ENCODE data around the gene MAN1C1. TPM values are rescaled to one million over a fixed set of nuclear protein-coding genes. Genes with fewer than 3 reads are reported as not detected.
A peak's percentile ranks its signal among the peaks of the same experiment; 100 is the strongest.

Gene MAN1C1
- total RNA-seq, 2 donors from 2014 or later = 4.4 to 10.9 TPM

DNA sequence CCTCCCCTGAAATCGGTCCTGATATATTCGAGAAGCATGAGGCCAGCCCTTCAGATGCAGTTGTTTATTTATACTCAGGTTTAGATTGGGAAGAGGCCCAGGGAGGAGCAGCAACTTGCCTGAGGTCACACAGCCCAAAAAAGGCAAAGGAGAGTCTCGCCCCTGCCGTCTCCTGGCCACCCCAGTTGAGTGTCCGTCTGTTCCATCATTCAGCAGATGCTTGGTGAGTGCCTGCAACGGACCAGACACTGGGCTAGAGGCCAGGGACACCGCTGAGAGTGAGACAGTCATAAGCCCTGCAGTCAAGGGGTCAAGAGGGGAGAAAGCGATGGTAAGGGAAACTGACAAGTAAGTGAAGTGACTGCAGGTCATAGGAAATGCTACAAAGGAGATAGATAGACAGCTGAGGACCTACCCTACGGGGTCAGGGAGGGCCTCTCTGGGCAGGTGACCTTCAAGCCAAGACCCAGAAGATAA lies 168.0 kb downstream of the MAN1C1 start:
- DNase-seq = no peak
- ATAC-seq = no peak
- intact Hi-C loops (cut with DNase I) = no loop called here
- H3K4me1 ChIP-seq = peaks cover 33% of the 10 kb centered on the region
- no peak overlapping the region for H3K4me3 ChIP-seq
- H3K27ac ChIP-seq = no peak overlapping the region
- WGBS, 2 donors = 72 to 78% methylated on average over 9 of the region's 9 CpGs
- TF ChIP-seq, protein P1, sequence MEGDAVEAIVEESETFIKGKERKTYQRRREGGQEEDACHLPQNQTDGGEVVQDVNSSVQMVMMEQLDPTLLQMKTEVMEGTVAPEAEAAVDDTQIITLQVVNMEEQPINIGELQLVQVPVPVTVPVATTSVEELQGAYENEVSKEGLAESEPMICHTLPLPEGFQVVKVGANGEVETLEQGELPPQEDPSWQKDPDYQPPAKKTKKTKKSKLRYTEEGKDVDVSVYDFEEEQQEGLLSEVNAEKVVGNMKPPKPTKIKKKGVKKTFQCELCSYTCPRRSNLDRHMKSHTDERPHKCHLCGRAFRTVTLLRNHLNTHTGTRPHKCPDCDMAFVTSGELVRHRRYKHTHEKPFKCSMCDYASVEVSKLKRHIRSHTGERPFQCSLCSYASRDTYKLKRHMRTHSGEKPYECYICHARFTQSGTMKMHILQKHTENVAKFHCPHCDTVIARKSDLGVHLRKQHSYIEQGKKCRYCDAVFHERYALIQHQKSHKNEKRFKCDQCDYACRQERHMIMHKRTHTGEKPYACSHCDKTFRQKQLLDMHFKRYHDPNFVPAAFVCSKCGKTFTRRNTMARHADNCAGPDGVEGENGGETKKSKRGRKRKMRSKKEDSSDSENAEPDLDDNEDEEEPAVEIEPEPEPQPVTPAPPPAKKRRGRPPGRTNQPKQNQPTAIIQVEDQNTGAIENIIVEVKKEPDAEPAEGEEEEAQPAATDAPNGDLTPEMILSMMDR (IDR thresholded peaks at IDR 0.05) = no peak
- TF ChIP-seq POLR2A (IDR thresholded peaks at IDR 0.05) = no peak
- H3K9me3 ChIP-seq = no peaks in the 10 kb centered on the region
- no peaks in the 10 kb centered on the region for H3K36me3 ChIP-seq (replicated peaks in 1 of 2; ENCODE audit: insufficient read depth in 1 of 2, low read depth in 2 of 2)
- H3K27me3 ChIP-seq = no peaks in the 10 kb centered on the region

DNA sequence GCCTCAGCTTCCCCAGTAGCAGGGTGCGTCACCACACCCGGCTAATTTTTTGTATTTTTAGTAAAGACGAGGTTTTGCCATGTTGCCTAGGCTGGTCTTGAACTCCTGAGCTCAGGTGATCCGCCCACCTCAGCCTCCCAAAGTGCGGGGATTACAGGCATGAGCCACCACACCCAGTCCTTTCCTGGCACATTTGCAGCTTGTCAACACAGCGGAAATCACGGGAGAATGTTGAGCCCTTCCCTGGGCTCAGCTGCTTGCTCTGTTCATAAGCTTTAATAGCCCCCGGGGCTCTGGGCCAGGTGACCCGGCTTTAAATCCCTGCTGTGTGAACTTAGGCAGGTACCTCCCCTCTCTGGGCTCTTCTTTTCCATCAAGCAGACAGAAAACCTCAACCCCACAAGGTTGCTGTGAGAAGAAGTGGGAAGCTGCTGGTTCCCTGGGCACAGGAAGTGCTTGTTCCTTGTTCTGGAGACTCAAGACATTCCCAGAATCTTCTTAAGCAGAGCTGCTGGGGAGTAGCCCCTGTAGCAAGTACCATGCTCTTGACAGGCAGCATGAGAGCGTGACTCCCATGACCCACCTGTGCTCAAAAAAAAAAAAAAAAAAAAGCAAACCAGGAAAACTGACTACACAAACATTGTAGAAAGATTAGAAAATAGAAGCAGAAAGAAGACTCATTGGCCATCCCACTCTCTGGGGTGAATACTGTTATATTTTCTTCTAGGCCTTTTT lies 168.9 kb downstream of the MAN1C1 start:
- WGBS, 2 donors = 60 to 65% methylated on average over 10 of the region's 10 CpGs
- Histone ChIP-seq H3K4me3 (no peak overlapping the region), H3K36me3 (replicated peaks in 1 of 2; ENCODE audit: insufficient read depth in 1 of 2, low read depth in 2 of 2) (no peaks in the 10 kb centered on the region), H3K27ac (peak overlapping the region in 1 of 4 donors; percentile 14), H3K27me3 (no peaks in the 10 kb centered on the region), H3K9me3 (no peaks in the 10 kb centered on the region), H3K4me1 (peaks cover 33% of the 10 kb centered on the region)
- DNase-seq (no peak), ATAC-seq (no peak)
- intact Hi-C loops (cut with DNase I) = no loop called here
- TF ChIP-seq POLR2A (IDR thresholded peaks at IDR 0.05) = no peak
- TF ChIP-seq, protein P1 (IDR thresholded peaks at IDR 0.05) = no peak

DNA sequence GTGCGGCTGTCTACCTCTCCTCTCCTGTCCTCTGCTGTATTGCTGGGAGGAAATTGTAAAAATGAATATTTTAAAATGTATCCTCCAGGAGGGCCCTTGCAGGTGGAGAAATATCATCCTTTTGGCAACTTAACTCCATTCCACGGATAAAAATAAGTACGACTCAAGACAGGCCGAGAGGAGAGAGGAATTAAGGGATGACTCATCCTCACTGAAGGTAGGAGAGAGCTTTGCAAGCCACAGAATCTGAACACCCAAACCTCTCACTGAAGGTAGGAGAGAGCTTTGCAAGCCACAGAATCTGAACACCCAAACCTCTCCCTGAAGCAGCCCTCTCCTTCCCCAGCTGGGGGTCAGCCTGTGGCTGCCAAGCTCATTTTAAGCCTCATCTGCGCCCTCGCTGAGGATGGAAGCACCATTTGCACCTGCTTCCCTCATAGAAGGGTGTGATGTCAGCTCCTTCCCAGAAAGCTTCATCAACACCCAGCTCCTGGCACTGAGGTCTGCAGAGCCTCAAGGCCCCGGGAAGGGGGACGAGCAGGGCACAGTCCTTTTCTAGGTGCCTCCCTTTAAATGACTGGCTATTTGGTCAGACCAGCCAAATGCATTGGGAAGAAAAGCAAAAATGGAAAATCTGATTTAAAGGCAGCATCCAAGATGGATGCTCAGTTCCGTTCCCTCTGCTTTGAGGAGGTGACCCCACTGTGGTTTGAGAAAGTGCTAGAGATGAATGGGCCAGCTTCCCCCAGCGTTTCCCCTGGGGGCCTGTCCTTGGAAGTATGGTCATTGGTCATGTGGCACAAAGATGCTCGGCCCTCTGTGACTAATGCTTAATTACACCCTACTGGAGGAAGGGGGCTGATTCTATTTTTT lies 170.5 kb downstream of the MAN1C1 start:
- no peaks in the 10 kb centered on the region for H3K27me3 ChIP-seq
- H3K9me3 ChIP-seq = no peaks in the 10 kb centered on the region
- no peak for DNase-seq
- no peak overlapping the region for H3K4me3 ChIP-seq
- 88 to 91% methylated on average over 8 to 11 of the region's 11 CpGs for WGBS, 2 donors
- ATAC-seq = no peak
- intact Hi-C loops (cut with DNase I) = no loop called here
- no peak overlapping the region for H3K27ac ChIP-seq
- no peaks in the 10 kb centered on the region for H3K36me3 ChIP-seq (replicated peaks in 1 of 2; ENCODE audit: insufficient read depth in 1 of 2, low read depth in 2 of 2)
- H3K4me1 ChIP-seq = peaks cover 33% of the 10 kb centered on the region
- TF ChIP-seq, protein P1 (IDR thresholded peaks at IDR 0.05) = no peak
- no peak for TF ChIP-seq POLR2A (IDR thresholded peaks at IDR 0.05)

DNA sequence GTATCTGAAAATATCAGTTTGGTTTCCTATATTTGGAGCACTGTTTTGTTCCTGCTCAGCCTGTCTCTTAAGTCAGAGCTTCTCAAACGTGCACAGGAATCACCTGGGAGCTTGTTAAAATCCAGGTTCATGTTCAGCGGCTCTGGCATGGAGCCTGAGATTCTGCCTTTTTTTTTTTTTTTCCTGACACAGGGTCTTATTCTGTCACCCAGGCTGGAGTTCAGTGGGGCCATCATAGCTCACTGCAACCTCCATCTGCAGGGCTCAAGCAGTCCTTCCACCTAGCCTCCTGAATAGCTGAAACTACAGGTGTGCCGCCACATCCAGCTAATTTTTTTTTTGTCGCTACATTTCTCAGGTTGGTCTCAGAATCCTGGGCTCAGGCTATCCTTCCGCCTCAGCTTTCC lies 171.2 kb downstream of the MAN1C1 start:
- intact Hi-C loops (cut with DNase I) = no loop called here
- ATAC-seq = no peak
- Histone ChIP-seq H3K27me3 (no peaks in the 10 kb centered on the region), H3K36me3 (replicated peaks in 1 of 2; ENCODE audit: insufficient read depth in 1 of 2, low read depth in 2 of 2) (no peaks in the 10 kb centered on the region), H3K27ac (no peak overlapping the region), H3K9me3 (no peaks in the 10 kb centered on the region), H3K4me1 (peaks cover 28% of the 10 kb centered on the region), H3K4me3 (no peak overlapping the region)
- 86 to 88% methylated on average over 5 of the region's 5 CpGs for WGBS, 2 donors
- no peak for DNase-seq
- TF ChIP-seq POLR2A (IDR thresholded peaks at IDR 0.05) = no peak
- TF ChIP-seq, protein P1 (IDR thresholded peaks at IDR 0.05) = no peak

Data from body of pancreas (tissue), 4 donors.